Nephron (organoid): ENCODE data around the gene FBN1.
A peak's percentile ranks its signal among the peaks of the same experiment; 100 is the strongest.

Experiments used
- H3K27ac Mint-ChIP-seq, 3 experiments: 2 replicates each; pipeline ENCODE4 v1.8.0; 2020; ENCODE audit warnings: mixed read lengths in 3 of 3, mild to moderate bottlenecking in 2 of 3, moderate library complexity in 1 of 3
- H3K27me3 Mint-ChIP-seq: 2 replicates; pipeline ENCODE4 v1.8.0; 2021; ENCODE audit warnings: low read depth, mild to moderate bottlenecking, moderate library complexity, mixed read lengths
- H3K36me3 Mint-ChIP-seq: 2 replicates; pipeline ENCODE4 v1.8.0; 2020; ENCODE audit warnings: low read depth, mixed read lengths
- H3K4me1 Mint-ChIP-seq: 2 replicates; pipeline ENCODE4 v1.8.0; 2020; ENCODE audit warnings: mixed read lengths
- H3K4me3 Mint-ChIP-seq, 3 experiments: 2 replicates each; pipeline ENCODE4 v1.8.0; 2020; ENCODE audit warnings: mild to moderate bottlenecking in 3 of 3, mixed read lengths in 3 of 3, moderate library complexity in 2 of 3
- H3K9me3 Mint-ChIP-seq: 2 replicates; pipeline ENCODE4 v1.8.0; 2020; ENCODE audit warnings: mixed read lengths
- TF ChIP-seq, protein P1 (sequence below), 3 experiments: fragments of 200-600 bp; sonication (generic); IDR thresholded peaks; one replicate each; pipeline ENCODE4 v1.5.0; 2021; ENCODE audit warnings: antibody characterized with exemption in 3 of 3; ENCODE audit not compliant: unreplicated experiment in 3 of 3

The FBN1 gene

DNA sequence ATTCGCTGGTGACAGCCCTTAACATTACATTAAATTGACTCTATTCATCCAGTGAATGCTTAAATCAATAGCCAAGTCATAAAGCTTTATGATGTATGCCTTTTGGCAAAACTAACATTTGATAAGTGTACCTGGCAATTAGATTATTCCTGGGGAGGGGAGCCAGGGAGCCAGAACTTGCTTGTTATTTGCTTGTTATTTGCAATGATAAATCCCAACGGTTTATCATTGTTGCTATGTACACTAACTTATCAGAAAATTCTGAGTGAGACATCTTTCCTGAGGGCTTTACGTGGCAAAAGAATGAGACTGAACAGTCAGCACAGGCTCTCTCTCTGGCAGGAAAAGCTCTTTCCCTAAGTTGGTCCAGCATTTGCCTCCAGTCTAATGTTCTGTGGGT, 35.8 kb upstream of the FBN1 start:
- Mint-ChIP-seq H3K4me3 (no peak overlapping the region), H3K4me1 (peaks cover 8% of the 10 kb centered on the region), H3K36me3 (peaks cover 4% of the 10 kb centered on the region)

DNA sequence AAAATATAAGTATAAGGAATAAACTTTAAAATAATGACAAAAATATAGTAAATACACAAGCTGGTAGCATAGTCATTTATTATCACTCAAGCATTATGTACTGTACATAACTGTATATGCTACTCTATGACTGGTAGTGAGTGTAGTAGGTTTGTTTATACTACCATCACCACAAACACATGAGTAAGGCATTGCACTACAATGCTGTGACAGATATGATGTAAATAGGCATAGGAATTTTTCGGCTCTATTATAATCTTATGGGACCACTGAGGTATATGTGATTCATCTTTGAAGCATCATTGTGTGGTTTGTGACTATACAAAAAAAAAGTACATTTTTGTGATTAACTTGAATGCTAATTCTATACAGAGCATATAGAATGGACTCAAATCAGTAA, 35.3 kb upstream of the FBN1 start:
- Mint-ChIP-seq H3K4me3 (no peak overlapping the region), H3K4me1 (peaks cover 11% of the 10 kb centered on the region), H3K9me3 (peaks cover 11% of the 10 kb centered on the region), H3K27ac (no peak overlapping the region), H3K27me3 (no peaks in the 10 kb centered on the region), H3K36me3 (no peaks in the 10 kb centered on the region)
- TF ChIP-seq, protein P1, sequence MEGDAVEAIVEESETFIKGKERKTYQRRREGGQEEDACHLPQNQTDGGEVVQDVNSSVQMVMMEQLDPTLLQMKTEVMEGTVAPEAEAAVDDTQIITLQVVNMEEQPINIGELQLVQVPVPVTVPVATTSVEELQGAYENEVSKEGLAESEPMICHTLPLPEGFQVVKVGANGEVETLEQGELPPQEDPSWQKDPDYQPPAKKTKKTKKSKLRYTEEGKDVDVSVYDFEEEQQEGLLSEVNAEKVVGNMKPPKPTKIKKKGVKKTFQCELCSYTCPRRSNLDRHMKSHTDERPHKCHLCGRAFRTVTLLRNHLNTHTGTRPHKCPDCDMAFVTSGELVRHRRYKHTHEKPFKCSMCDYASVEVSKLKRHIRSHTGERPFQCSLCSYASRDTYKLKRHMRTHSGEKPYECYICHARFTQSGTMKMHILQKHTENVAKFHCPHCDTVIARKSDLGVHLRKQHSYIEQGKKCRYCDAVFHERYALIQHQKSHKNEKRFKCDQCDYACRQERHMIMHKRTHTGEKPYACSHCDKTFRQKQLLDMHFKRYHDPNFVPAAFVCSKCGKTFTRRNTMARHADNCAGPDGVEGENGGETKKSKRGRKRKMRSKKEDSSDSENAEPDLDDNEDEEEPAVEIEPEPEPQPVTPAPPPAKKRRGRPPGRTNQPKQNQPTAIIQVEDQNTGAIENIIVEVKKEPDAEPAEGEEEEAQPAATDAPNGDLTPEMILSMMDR (IDR thresholded peaks at IDR 0.05; ENCODE audit: unreplicated experiment in 3 of 3) = no peak

More for the DNA sequence above, 35.8 kb upstream of the FBN1 start:
- TF ChIP-seq, protein P1 (IDR thresholded peaks at IDR 0.05; ENCODE audit: unreplicated experiment in 3 of 3) = no peak
- no peak overlapping the region for H3K27ac Mint-ChIP-seq
- peaks cover 14% of the 10 kb centered on the region for H3K9me3 Mint-ChIP-seq
- H3K27me3 Mint-ChIP-seq = no peaks in the 10 kb centered on the region

DNA sequence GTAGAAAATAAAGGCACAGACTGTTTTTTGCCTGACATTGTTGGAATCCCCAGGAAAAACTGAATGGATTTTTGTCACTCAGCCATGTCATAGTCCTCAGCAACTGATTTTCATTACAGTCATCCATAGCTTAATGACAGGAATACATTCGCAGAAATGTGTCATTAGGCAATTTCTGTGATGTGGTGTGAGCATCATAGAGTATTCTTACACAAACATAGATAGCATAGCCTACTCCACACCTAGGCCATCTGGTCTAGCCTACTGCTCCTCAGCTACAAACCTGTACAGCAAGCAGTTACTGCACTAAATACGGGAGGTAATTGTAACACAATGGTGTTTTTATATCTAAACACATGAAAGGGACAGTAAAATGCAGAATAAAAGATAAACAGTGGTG, 34.4 kb upstream of the FBN1 start:
- Mint-ChIP-seq H3K36me3 (no peaks in the 10 kb centered on the region), H3K4me3 (no peak overlapping the region), H3K9me3 (peaks cover 3% of the 10 kb centered on the region), H3K27me3 (no peaks in the 10 kb centered on the region), H3K27ac (no peak overlapping the region), H3K4me1 (peaks cover 19% of the 10 kb centered on the region)
- TF ChIP-seq, protein P1 (IDR thresholded peaks at IDR 0.05; ENCODE audit: unreplicated experiment in 3 of 3) = no peak

DNA sequence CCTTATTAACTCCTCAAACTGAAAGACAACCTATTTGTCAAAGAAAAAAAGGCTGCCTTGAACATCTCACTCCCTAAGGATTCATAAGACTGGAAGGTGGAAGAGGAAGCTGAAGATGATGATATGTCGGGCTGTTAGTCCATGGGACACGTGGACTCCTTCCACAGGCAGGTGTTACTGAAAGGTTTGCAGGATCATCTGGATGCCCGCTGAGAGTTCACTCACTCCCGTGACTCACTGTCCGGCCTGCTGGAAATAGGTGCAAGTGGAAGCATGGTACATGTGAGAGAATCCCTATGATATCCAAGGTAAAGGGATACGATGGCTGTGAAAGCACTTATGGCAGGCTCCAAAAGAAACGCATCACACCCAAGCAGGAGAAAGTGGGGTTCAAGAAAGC, 33.3 kb upstream of the FBN1 start:
- TF ChIP-seq, protein P1 (IDR thresholded peaks at IDR 0.05; ENCODE audit: unreplicated experiment in 3 of 3) = no peak
- Mint-ChIP-seq H3K4me3 (no peak overlapping the region), H3K27me3 (no peaks in the 10 kb centered on the region), H3K27ac (no peak overlapping the region), H3K36me3 (no peaks in the 10 kb centered on the region), H3K9me3 (no peaks in the 10 kb centered on the region), H3K4me1 (peaks cover 26% of the 10 kb centered on the region)

DNA sequence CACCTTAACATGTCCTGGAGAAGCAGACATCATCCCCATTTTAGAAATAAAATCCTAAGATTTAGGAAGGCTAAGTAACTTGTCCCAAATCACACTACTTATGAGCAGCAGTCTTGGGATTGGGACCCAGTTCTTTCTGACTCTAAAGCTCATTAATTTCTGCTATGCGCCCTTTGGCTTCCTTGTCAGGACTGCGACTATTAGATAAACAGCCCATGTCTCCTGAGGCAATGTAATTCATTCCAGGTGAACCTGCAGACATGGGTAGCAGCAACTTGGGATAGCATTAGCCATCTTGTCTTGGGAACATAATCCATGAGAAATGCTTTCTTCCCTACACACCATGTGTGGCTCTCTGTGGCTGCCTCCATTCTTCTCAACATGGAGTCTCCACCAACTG, 32.3 kb upstream of the FBN1 start:
- Mint-ChIP-seq H3K27me3 (no peaks in the 10 kb centered on the region), H3K36me3 (no peaks in the 10 kb centered on the region), H3K9me3 (no peaks in the 10 kb centered on the region), H3K4me1 (peaks cover 26% of the 10 kb centered on the region), H3K4me3 (no peak overlapping the region), H3K27ac (no peak overlapping the region)
- TF ChIP-seq, protein P1 (IDR thresholded peaks at IDR 0.05; ENCODE audit: unreplicated experiment in 3 of 3) = no peak

DNA sequence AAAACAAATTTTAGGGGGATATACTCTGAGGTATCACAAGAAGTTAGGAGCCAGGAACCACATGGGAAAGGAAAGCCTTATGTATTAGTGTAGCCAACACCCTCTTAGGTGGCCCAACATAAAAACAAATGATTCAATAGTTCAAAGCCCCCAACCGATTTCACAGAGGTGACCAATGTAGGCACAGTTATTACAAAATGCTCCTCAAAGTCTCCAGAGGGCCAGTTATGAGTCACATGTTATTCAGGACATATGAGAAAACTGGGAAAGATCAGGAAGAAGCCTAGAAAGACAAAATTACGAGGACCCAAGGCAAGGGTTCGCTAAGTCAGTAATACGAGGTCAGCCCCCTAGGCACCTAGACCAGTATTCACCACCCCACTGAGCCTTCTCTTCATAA, 29.9 kb upstream of the FBN1 start:
- no peaks in the 10 kb centered on the region for H3K27me3 Mint-ChIP-seq
- no peaks in the 10 kb centered on the region for H3K36me3 Mint-ChIP-seq
- no peak overlapping the region for H3K4me3 Mint-ChIP-seq
- H3K27ac Mint-ChIP-seq = peak overlapping the region in 1 of 3 experiments; percentile 42
- no peaks in the 10 kb centered on the region for H3K9me3 Mint-ChIP-seq
- peaks cover 26% of the 10 kb centered on the region for H3K4me1 Mint-ChIP-seq
- TF ChIP-seq, protein P1 (IDR thresholded peaks at IDR 0.05; ENCODE audit: unreplicated experiment in 3 of 3) = no peak
